ENCODE data around the gene OR2AG2.

Gene OR2AG2

GRCh38 chr11:6794639-6795038 is 22.9 kb upstream of the OR2AG2 start:
- Histone ChIP-seq H3K36me3 (ENCODE audit: insufficient read depth, low read length) (no peaks in the 10 kb centered on the region), H3K9me3 (ENCODE audit: insufficient read depth, low read length, severe bottlenecking) (no peaks in the 10 kb centered on the region), H3K4me1 (ENCODE audit: insufficient read depth, low read length) (no peaks in the 10 kb centered on the region), H3K79me2 (ENCODE audit: insufficient read depth, low read length) (no peaks in the 10 kb centered on the region), H2AFZ (ENCODE audit: low read depth, low read length) (no peak overlapping the region), H3K4me3 (ENCODE audit: low read depth in 1 of 2, low read length in 2 of 2) (no peak overlapping the region), H3K27ac (ENCODE audit: low read length) (no peak overlapping the region), H4K20me1 (ENCODE audit: insufficient read depth, low read length) (no peaks in the 10 kb centered on the region), H3K9ac (ENCODE audit: low read depth, low read length) (no peak overlapping the region), H3K4me2 (ENCODE audit: insufficient read depth, low read length) (no peak overlapping the region), H3K27me3 (ENCODE audit: insufficient read depth, low read length, poor library complexity) (no peaks in the 10 kb centered on the region)
- ATAC-seq (ENCODE audit: insufficient read depth, low read depth) (no peak), DNase-seq (no peak)
- TF ChIP-seq, protein P1, sequence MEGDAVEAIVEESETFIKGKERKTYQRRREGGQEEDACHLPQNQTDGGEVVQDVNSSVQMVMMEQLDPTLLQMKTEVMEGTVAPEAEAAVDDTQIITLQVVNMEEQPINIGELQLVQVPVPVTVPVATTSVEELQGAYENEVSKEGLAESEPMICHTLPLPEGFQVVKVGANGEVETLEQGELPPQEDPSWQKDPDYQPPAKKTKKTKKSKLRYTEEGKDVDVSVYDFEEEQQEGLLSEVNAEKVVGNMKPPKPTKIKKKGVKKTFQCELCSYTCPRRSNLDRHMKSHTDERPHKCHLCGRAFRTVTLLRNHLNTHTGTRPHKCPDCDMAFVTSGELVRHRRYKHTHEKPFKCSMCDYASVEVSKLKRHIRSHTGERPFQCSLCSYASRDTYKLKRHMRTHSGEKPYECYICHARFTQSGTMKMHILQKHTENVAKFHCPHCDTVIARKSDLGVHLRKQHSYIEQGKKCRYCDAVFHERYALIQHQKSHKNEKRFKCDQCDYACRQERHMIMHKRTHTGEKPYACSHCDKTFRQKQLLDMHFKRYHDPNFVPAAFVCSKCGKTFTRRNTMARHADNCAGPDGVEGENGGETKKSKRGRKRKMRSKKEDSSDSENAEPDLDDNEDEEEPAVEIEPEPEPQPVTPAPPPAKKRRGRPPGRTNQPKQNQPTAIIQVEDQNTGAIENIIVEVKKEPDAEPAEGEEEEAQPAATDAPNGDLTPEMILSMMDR (IDR thresholded peaks at IDR 0.05; ENCODE audit: borderline replicate concordance, extremely low read depth, low read length, poor library complexity, severe bottlenecking): no peak
- no peak for TF ChIP-seq EZH2 (IDR thresholded peaks at IDR 0.05; ENCODE audit: borderline replicate concordance, low read depth, low read length, severe bottlenecking)

- ATAC-seq (ENCODE audit: insufficient read depth, low read depth) (no peak), DNase-seq (no peak)
- H3K9me3 ChIP-seq (ENCODE audit: insufficient read depth, low read length, severe bottlenecking): no peaks in the 10 kb centered on the region
- no peak overlapping the region for H3K4me3 ChIP-seq (ENCODE audit: low read depth in 1 of 2, low read length in 2 of 2)
- no peaks in the 10 kb centered on the region for H3K4me1 ChIP-seq (ENCODE audit: insufficient read depth, low read length)
- H3K79me2 ChIP-seq (ENCODE audit: insufficient read depth, low read length): no peaks in the 10 kb centered on the region
- no peaks in the 10 kb centered on the region for H4K20me1 ChIP-seq (ENCODE audit: insufficient read depth, low read length)
- no peak overlapping the region for H3K4me2 ChIP-seq (ENCODE audit: insufficient read depth, low read length)
- no peaks in the 10 kb centered on the region for H3K27me3 ChIP-seq (ENCODE audit: insufficient read depth, low read length, poor library complexity)
- no peak for TF ChIP-seq EZH2 (IDR thresholded peaks at IDR 0.05; ENCODE audit: borderline replicate concordance, low read depth, low read length, severe bottlenecking)
- TF ChIP-seq, protein P1 (IDR thresholded peaks at IDR 0.05; ENCODE audit: borderline replicate concordance, extremely low read depth, low read length, poor library complexity, severe bottlenecking): no peak
- no peak overlapping the region for H3K27ac ChIP-seq (ENCODE audit: low read length)
- H3K36me3 ChIP-seq (ENCODE audit: insufficient read depth, low read length): no peaks in the 10 kb centered on the region
- H3K9ac ChIP-seq (ENCODE audit: low read depth, low read length): no peak overlapping the region
- no peak overlapping the region for H2AFZ ChIP-seq (ENCODE audit: low read depth, low read length)
These were observed 18.8 kb upstream of the OR2AG2 start for GRCh38 chr11:6790546-6790945.

DNA sequence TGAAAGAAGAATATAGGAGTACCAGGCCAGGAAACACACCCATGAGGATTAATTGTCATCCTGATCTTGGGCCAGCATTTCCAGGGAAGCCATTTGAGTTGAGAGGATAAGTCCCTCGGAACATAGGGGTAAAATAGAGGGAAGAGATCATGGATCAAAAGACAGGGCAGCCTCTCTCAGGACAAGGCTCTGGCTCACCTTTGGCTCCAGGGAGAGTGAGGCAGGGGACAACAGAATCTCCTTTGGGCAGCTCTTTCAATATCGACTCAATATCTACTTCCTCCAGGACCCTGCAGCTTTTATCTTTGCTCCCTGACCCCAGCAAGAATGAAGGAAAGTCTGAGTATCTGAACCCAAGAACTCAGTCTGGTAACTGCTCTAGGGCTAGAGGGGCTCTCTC is 10.9 kb upstream of the OR2AG2 start, which contains the start of gene OR2AG1:
Gene OR2AG1 (plus strand): TSS at position 301 of the 400 bp plus-strand sequence. CDS start 2,018 bp downstream, outside the sequence.
- no peak within 1 kb of the TSS for H3K9ac ChIP-seq (ENCODE audit: low read depth, low read length)
- no peaks in the 10 kb centered on the region for H3K9me3 ChIP-seq (ENCODE audit: insufficient read depth, low read length, severe bottlenecking)
- no peak within 1 kb of the TSS for H3K4me2 ChIP-seq (ENCODE audit: insufficient read depth, low read length)
- ATAC-seq (ENCODE audit: insufficient read depth, low read depth): no peak
- H3K27ac ChIP-seq (ENCODE audit: low read length): no peak within 1 kb of the TSS
- H3K79me2 ChIP-seq (ENCODE audit: insufficient read depth, low read length): no peaks in the 10 kb centered on the region
- DNase-seq: no peak
- H3K4me3 ChIP-seq (ENCODE audit: low read depth in 1 of 2, low read length in 2 of 2): no peak within 1 kb of the TSS
- no peaks in the 10 kb centered on the region for H4K20me1 ChIP-seq (ENCODE audit: insufficient read depth, low read length)
- no peaks in the 10 kb centered on the region for H3K4me1 ChIP-seq (ENCODE audit: insufficient read depth, low read length)
- H2AFZ ChIP-seq (ENCODE audit: low read depth, low read length): no peak within 1 kb of the TSS
- TF ChIP-seq EZH2 (IDR thresholded peaks at IDR 0.05; ENCODE audit: borderline replicate concordance, low read depth, low read length, severe bottlenecking): no peak
- TF ChIP-seq, protein P1 (IDR thresholded peaks at IDR 0.05; ENCODE audit: borderline replicate concordance, extremely low read depth, low read length, poor library complexity, severe bottlenecking): no peak
- H3K27me3 ChIP-seq (ENCODE audit: insufficient read depth, low read length, poor library complexity): no peaks in the 10 kb centered on the region
- no peaks in the 10 kb centered on the region for H3K36me3 ChIP-seq (ENCODE audit: insufficient read depth, low read length)

DNA sequence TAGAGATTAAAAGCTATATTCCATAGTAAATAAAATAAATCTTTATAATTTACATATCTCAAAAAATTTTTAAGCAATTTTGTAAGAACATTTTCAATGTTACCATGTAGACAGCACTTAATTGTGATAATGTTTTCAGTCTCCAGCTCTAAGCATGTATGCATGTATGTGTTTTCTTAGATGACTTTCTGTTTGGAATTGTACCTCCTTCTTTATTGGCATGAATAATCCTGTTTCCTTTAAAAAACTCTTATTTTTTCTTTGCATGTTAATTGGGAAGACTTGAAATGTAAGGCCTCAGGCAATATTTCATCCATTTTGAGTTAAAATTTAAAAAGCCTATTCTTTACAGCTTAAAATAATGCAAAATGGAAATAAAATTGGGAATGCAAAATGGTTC is 9.1 kb upstream of the OR2AG2 start:
- no peak for DNase-seq
- Histone ChIP-seq H3K4me1 (ENCODE audit: insufficient read depth, low read length) (no peaks in the 10 kb centered on the region), H3K27me3 (ENCODE audit: insufficient read depth, low read length, poor library complexity) (no peaks in the 10 kb centered on the region), H4K20me1 (ENCODE audit: insufficient read depth, low read length) (no peaks in the 10 kb centered on the region), H3K79me2 (ENCODE audit: insufficient read depth, low read length) (no peaks in the 10 kb centered on the region), H3K27ac (ENCODE audit: low read length) (no peak overlapping the region), H3K4me3 (ENCODE audit: low read depth in 1 of 2, low read length in 2 of 2) (no peak overlapping the region), H3K36me3 (ENCODE audit: insufficient read depth, low read length) (no peaks in the 10 kb centered on the region), H3K4me2 (ENCODE audit: insufficient read depth, low read length) (no peak overlapping the region), H2AFZ (ENCODE audit: low read depth, low read length) (no peak overlapping the region), H3K9me3 (ENCODE audit: insufficient read depth, low read length, severe bottlenecking) (no peaks in the 10 kb centered on the region), H3K9ac (ENCODE audit: low read depth, low read length) (no peak overlapping the region)
- no peak for ATAC-seq (ENCODE audit: insufficient read depth, low read depth)
- TF ChIP-seq EZH2 (IDR thresholded peaks at IDR 0.05; ENCODE audit: borderline replicate concordance, low read depth, low read length, severe bottlenecking): no peak
- TF ChIP-seq, protein P1 (IDR thresholded peaks at IDR 0.05; ENCODE audit: borderline replicate concordance, extremely low read depth, low read length, poor library complexity, severe bottlenecking): no peak
